ENCODE measurements around the gene THUMPD1. TPM values are rescaled to one million over a fixed set of nuclear protein-coding genes. Genes with fewer than 3 reads are reported as not detected.

The THUMPD1 gene
- total and polyA plus RNA-seq, 2 of the 8 experiments (the other 6 are each of a cell fraction or from before 2014, with no cell fraction given) = 31.6 to 49.4 TPM

- H3K56ac ChIP-seq (replicated peaks; ENCODE audit: insufficient read length, low read depth, low read length) = no peak overlapping the region
- no peak for TF ChIP-seq SAP30 (IDR thresholded peaks at IDR 0.05; ENCODE audit: insufficient read depth, insufficient replicate concordance, low read length)
- TF ChIP-seq POLR2AphosphoS5 (IDR thresholded peaks at IDR 0.05; ENCODE audit: low read depth, low read length) = no peak
- no peak for TF ChIP-seq RBBP5 (IDR thresholded peaks at IDR 0.05; ENCODE audit: borderline replicate concordance, low read depth, low read length)
- no peak for TF ChIP-seq NRF1 (IDR thresholded peaks at IDR 0.05; ENCODE audit: low read depth, low read length)
- TF ChIP-seq CBX5 (IDR thresholded peaks at IDR 0.05; ENCODE audit: low read depth, low read length) = no peak
- TF ChIP-seq CREB1 (IDR thresholded peaks at IDR 0.05) = no peak
- TF ChIP-seq PHF8 (conservative IDR thresholded peaks at IDR 0.05; ENCODE audit: low read depth, low read length) = no peak
- no peak for TF ChIP-seq EGR1 (IDR thresholded peaks at IDR 0.05; ENCODE audit: borderline replicate concordance, low read depth, low read length)
- no peak for TF ChIP-seq POU5F1 (IDR thresholded peaks at IDR 0.05; ENCODE audit: low read depth, low read length)
- H4K8ac ChIP-seq (ENCODE audit: extremely low read depth, insufficient read depth, low read length) = no peak overlapping the region
- peaks cover 2 to 12% of the 10 kb centered on the region in 2 experiments for H4K20me1 ChIP-seq (replicated peaks in 1 of 2; ENCODE audit: control insufficient read depth in 1 of 2, insufficient read depth in 2 of 2, low read length in 2 of 2)
- no peak overlapping the region for H2AK5ac ChIP-seq (ENCODE audit: low read depth, low read length)
- H3K14ac ChIP-seq (ENCODE audit: insufficient read length) = no peak overlapping the region
- H2BK15ac ChIP-seq (ENCODE audit: low read length) = no peak overlapping the region
- CTCF ChIA-PET (ENCODE audit: partially characterized antibody) = interaction anchor here (0.7 to 1.0 kb wide), 2 partner anchors 10 to 15 kb away, joined by 3 read pairs; no protein-coding TSS in a partner anchor
- H3K27me3 ChIP-seq (replicated peaks in 1 of 4; ENCODE audit: control insufficient read depth in 3 of 4, extremely low read depth in 1 of 4, insufficient read depth in 3 of 4, low read length in 3 of 4) = peaks cover 0 to 1% (median 0%) of the 10 kb centered on the region in 4 experiments; a peak in 1 of 7 replicates
- H3K36me3 ChIP-seq (ENCODE audit: control insufficient read depth in 2 of 4, insufficient read depth in 4 of 4, low read length in 3 of 4) = peaks cover 12 to 35% (median 23%) of the 10 kb centered on the region in 4 experiments; a peak in 7 of 8 replicates
- H2BK120ac ChIP-seq (replicated peaks; ENCODE audit: low read depth, low read length) = no peak overlapping the region
- no peak overlapping the region for H2BK20ac ChIP-seq (ENCODE audit: low read length)
- no peak overlapping the region for H3K18ac ChIP-seq (ENCODE audit: extremely low read depth, low read length)
- no peak overlapping the region for H2BK5ac ChIP-seq (ENCODE audit: low read depth, low read length)
- no peak for DNase-seq (ENCODE audit: low read depth in 1 of 2, low spot score in 2 of 2)
- peak overlapping the region; percentile 88 to 95 (median 92) for H3K4me3 ChIP-seq (ENCODE audit: extremely low read depth in 1 of 4, insufficient read depth in 2 of 4, low read depth in 3 of 4, low read length in 4 of 4)
- no peaks in the 10 kb centered on the region; a peak in 2 of 7 replicates for H3K4me1 ChIP-seq (replicated peaks in 1 of 4; ENCODE audit: control insufficient read depth in 3 of 4, insufficient read depth in 4 of 4, low read length in 3 of 4)
- H3K9ac ChIP-seq (replicated peaks in 1 of 4; ENCODE audit: extremely low read depth in 1 of 4, low read depth in 3 of 4, low read length in 3 of 4) = peak overlapping the region in 1 of 4 experiments; percentile 52; a peak in 2 of 7 replicates
- peaks cover 0 to 3% of the 10 kb centered on the region in 2 experiments; a peak in 1 of 4 replicates for H3K9me3 ChIP-seq (ENCODE audit: insufficient read depth in 2 of 2, low read depth in 1 of 2, low read length in 1 of 2)
- no peak overlapping the region for H2AFZ ChIP-seq (ENCODE audit: low read length)
- POLR2A ChIA-PET (ENCODE audit: partially characterized antibody) = interaction anchor here (0.8 to 3.2 kb wide), 3 partner anchors 10 to 67 kb away, joined by 3 to 17 read pairs (median 4); partner anchors contain the start of genes ERI2 and REXO5
- H4K5ac ChIP-seq (ENCODE audit: insufficient read length, low read depth, low read length) = no peak overlapping the region
- no peak overlapping the region for H3K4ac ChIP-seq (replicated peaks; ENCODE audit: insufficient read length, low read depth, low read length)
- H3K23me2 ChIP-seq (ENCODE audit: low read depth, low read length) = peaks cover 3% of the 10 kb centered on the region; the same call in 1 of the 2 replicates
- no peak overlapping the region for H3K23ac ChIP-seq (ENCODE audit: insufficient read length)
- peaks cover 7 to 29% of the 10 kb centered on the region in 2 experiments for H3K79me2 ChIP-seq (ENCODE audit: control insufficient read depth in 1 of 2, insufficient read depth in 2 of 2, low read length in 2 of 2)
- no peak overlapping the region for H4K91ac ChIP-seq (replicated peaks; ENCODE audit: insufficient read length, low read length)
- 78% methylated on average over 11 of the region's 11 CpGs; no CpG with 5 or more reads in 1 of the 2 experiments for WGBS, 2 experiments (ENCODE audit: extremely low coverage in 1 of 2, insufficient coverage in 1 of 2, insufficient read length in 1 of 2, insufficient replicate concordance in 2 of 2, low coverage in 1 of 2, low lambda C conversion rate in 2 of 2, missing lambda C conversion rate in 1 of 2)
- no peak for FAIRE-seq
- H3K4me2 ChIP-seq (ENCODE audit: insufficient read depth in 1 of 2, low read depth in 2 of 2, low read length in 2 of 2) = peak overlapping the region; percentile 76 to 91
- H2BK12ac ChIP-seq (ENCODE audit: low read depth, low read length) = no peak overlapping the region
- peaks cover 3% of the 10 kb centered on the region for H3K79me1 ChIP-seq (ENCODE audit: low read depth, low read length)
- H3K27ac ChIP-seq (ENCODE audit: low read depth, low read length) = no peak overlapping the region
These were observed 1.4 kb downstream of the THUMPD1 start for GRCh38 chr16:20740007-20740883.
